ENCODE results near the gene ATP5IF1. TPM values are rescaled to one million over a fixed set of nuclear protein-coding genes. Genes with fewer than 3 reads are reported as not detected.

Gene ATP5IF1
- total and polyA plus RNA-seq, 2 of the 13 experiments (the other 11 are each of a cell fraction or from before 2014, with no cell fraction given), result 97.7 to 131 TPM

GRCh38 chr1:28232558-28233263 lies 3.2 kb upstream of the ATP5IF1 start, which contains the start of gene DNAJC8 (continued):
- TF ChIP-seq, protein P1, sequence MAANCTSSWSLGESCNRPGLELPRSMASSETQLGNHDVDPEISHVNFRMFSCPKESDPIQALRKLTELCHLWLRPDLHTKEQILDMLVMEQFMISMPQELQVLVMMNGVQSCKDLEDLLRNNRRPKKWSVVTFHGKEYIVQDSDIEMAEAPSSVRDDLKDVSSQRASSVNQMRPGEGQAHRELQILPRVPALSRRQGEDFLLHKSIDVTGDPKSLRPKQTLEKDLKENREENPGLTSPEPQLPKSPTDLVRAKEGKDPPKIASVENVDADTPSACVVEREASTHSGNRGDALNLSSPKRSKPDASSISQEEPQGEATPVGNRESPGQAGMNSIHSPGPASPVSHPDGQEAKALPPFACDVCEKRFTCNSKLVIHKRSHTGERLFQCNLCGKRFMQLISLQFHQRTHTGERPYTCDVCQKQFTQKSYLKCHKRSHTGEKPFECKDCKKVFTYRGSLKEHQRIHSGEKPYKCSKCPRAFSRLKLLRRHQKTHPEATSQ (CRISPR knock-in tag; IDR thresholded peaks at IDR 0.05; ENCODE audit: borderline replicate concordance), result no peak
- TF ChIP-seq HNF1B (CRISPR knock-in tag; IDR thresholded peaks at IDR 0.05) (peak; percentile 47; the same call in 1 of the 2 replicates), USF2 (IDR thresholded peaks at IDR 0.05; ENCODE audit: low read depth, low read length) (peak; percentile 99), USF2 (CRISPR knock-in tag; IDR thresholded peaks at IDR 0.05; ENCODE audit: borderline replicate concordance) (peak; percentile 99; the same call in 1 of the 2 replicates), ZGPAT (CRISPR knock-in tag; IDR thresholded peaks at IDR 0.05) (peak; percentile 75; the same call in 1 of the 2 replicates), ZNF512 (CRISPR knock-in tag; IDR thresholded peaks at IDR 0.05) (no peak), SP5 (CRISPR knock-in tag; IDR thresholded peaks at IDR 0.05; ENCODE audit: borderline replicate concordance, low read depth) (no peak), HOXA7 (CRISPR knock-in tag; IDR thresholded peaks at IDR 0.05) (no peak), FIP1L1 (IDR thresholded peaks at IDR 0.05; ENCODE audit: borderline replicate concordance, insufficient read depth, low read depth, low read length) (0 out of 2 replicates have a peak, but pooled peaks have one; percentile 36), REPIN1 (CRISPR knock-in tag; IDR thresholded peaks at IDR 0.05; ENCODE audit: borderline replicate concordance, low read depth) (no peak; the same call in 1 of the 2 replicates), ZSCAN29 (CRISPR knock-in tag; conservative IDR thresholded peaks at IDR 0.05) (no peak), ZFP90 (CRISPR knock-in tag; IDR thresholded peaks at IDR 0.05; ENCODE audit: borderline replicate concordance) (no peak), KMT2A (CRISPR knock-in tag; IDR thresholded peaks at IDR 0.05) (peak; percentile 81), PHF5A (CRISPR knock-in tag; IDR thresholded peaks at IDR 0.05; ENCODE audit: low read depth, unreplicated experiment) (no peak), RNF2 (conservative IDR thresholded peaks at IDR 0.05; ENCODE audit: low read depth) (0 out of 2 replicates have a peak, but pooled peaks have one; percentile 53), PAWR (CRISPR knock-in tag; IDR thresholded peaks at IDR 0.05; ENCODE audit: borderline replicate concordance) (no peak), JARID2 (CRISPR knock-in tag; IDR thresholded peaks at IDR 0.05; ENCODE audit: insufficient replicate concordance) (no peak)
- TF ChIP-seq, protein P2, sequence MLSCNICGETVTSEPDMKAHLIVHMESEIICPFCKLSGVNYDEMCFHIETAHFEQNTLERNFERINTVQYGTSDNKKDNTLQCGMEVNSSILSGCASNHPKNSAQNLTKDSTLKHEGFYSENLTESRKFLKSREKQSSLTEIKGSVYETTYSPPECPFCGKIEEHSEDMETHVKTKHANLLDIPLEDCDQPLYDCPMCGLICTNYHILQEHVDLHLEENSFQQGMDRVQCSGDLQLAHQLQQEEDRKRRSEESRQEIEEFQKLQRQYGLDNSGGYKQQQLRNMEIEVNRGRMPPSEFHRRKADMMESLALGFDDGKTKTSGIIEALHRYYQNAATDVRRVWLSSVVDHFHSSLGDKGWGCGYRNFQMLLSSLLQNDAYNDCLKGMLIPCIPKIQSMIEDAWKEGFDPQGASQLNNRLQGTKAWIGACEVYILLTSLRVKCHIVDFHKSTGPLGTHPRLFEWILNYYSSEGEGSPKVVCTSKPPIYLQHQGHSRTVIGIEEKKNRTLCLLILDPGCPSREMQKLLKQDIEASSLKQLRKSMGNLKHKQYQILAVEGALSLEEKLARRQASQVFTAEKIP (CRISPR knock-in tag; IDR thresholded peaks at IDR 0.05; ENCODE audit: borderline replicate concordance), result no peak

Measured in HepG2 (cell line).